ENCODE results near the gene LCTL. TPM values are rescaled to one million over a fixed set of nuclear protein-coding genes. Genes with fewer than 3 reads are reported as not detected.
"Not testable (repeated sequence)": the region's sequence is repeated elsewhere in the genome, so short reads cannot be mapped to it uniquely, and the experiment has no call there.

LCTL gene
- total RNA-seq, 1 donor from 2014 or later = not detected

- TF ChIP-seq CTCF (IDR thresholded peaks at IDR 0.05; ENCODE audit: insufficient read depth, low read length, poor library complexity, severe bottlenecking) = no peak
- Histone ChIP-seq H3K27me3 (ENCODE audit: control insufficient read depth, insufficient read depth, low read length) (no peaks in the 10 kb centered on the region), H3K4me3 (ENCODE audit: low read depth, low read length) (peak overlapping the region; percentile 90), H3K36me3 (ENCODE audit: control insufficient read depth, insufficient read depth, low read length) (no peaks in the 10 kb centered on the region)
- no peak for DNase-seq (ENCODE audit: low read depth)
Observed at GRCh38 chr15:66505818-66506217, 60.0 kb downstream of the LCTL start.

- no peaks in the 10 kb centered on the region for H3K27me3 ChIP-seq (ENCODE audit: control insufficient read depth, insufficient read depth, low read length)
- no peaks in the 10 kb centered on the region for H3K36me3 ChIP-seq (ENCODE audit: control insufficient read depth, insufficient read depth, low read length)
- TF ChIP-seq CTCF (IDR thresholded peaks at IDR 0.05; ENCODE audit: insufficient read depth, low read length, poor library complexity, severe bottlenecking) = no peak
- peak overlapping the region; percentile 90 for H3K4me3 ChIP-seq (ENCODE audit: low read depth, low read length)
- no peak for DNase-seq (ENCODE audit: low read depth)
Observed at GRCh38 chr15:66505430-66505811, 60.4 kb downstream of the LCTL start.

- peak within 1 kb of the TSS; percentile 90 for H3K4me3 ChIP-seq (ENCODE audit: low read depth, low read length)
- DNase-seq (ENCODE audit: low read depth) = peak; percentile 63
- no peaks in the 10 kb centered on the region for H3K36me3 ChIP-seq (ENCODE audit: control insufficient read depth, insufficient read depth, low read length)
- no peak for TF ChIP-seq CTCF (IDR thresholded peaks at IDR 0.05; ENCODE audit: insufficient read depth, low read length, poor library complexity, severe bottlenecking)
- no peaks in the 10 kb centered on the region for H3K27me3 ChIP-seq (ENCODE audit: control insufficient read depth, insufficient read depth, low read length)
Observed at GRCh38 chr15:66504563-66505429, 61.0 kb downstream of the LCTL start, which contains the start of the genes RPL4 and ZWILCH. RPL4 (minus strand) TSS chr15:66504855; CDS start chr15:66504790, 65 bp downstream. ZWILCH (plus strand) TSS chr15:66505326; CDS start chr15:66505339, 13 bp downstream.

- no peak for DNase-seq (ENCODE audit: low read depth)
- H3K4me3 ChIP-seq (ENCODE audit: low read depth, low read length) = peak overlapping the region; percentile 90
- no peaks in the 10 kb centered on the region for H3K27me3 ChIP-seq (ENCODE audit: control insufficient read depth, insufficient read depth, low read length)
- no peaks in the 10 kb centered on the region for H3K36me3 ChIP-seq (ENCODE audit: control insufficient read depth, insufficient read depth, low read length)
- no peak for TF ChIP-seq CTCF (IDR thresholded peaks at IDR 0.05; ENCODE audit: insufficient read depth, low read length, poor library complexity, severe bottlenecking)
Observed at GRCh38 chr15:66503780-66504562, 61.8 kb downstream of the LCTL start.

GRCh38 chr15:66503041-66503648, 62.7 kb downstream of the LCTL start:
- not testable (repeated sequence) for H3K36me3 ChIP-seq (ENCODE audit: control insufficient read depth, insufficient read depth, low read length); DNase-seq (ENCODE audit: low read depth); H3K27me3 ChIP-seq (ENCODE audit: control insufficient read depth, insufficient read depth, low read length)
- H3K4me3 ChIP-seq (ENCODE audit: low read depth, low read length) = peak overlapping the region; percentile 90

- Histone ChIP-seq H3K27me3 (ENCODE audit: control insufficient read depth, insufficient read depth, low read length) (no peaks in the 10 kb centered on the region), H3K4me3 (ENCODE audit: low read depth, low read length) (peak overlapping the region; percentile 90), H3K36me3 (ENCODE audit: control insufficient read depth, insufficient read depth, low read length) (no peaks in the 10 kb centered on the region)
- DNase-seq (ENCODE audit: low read depth) = no peak
- no peak for TF ChIP-seq CTCF (IDR thresholded peaks at IDR 0.05; ENCODE audit: insufficient read depth, low read length, poor library complexity, severe bottlenecking)
Observed at GRCh38 chr15:66502491-66502890, 63.3 kb downstream of the LCTL start.

GRCh38 chr15:66500346-66500745, 65.5 kb downstream of the LCTL start:
- H3K4me3 ChIP-seq (ENCODE audit: low read depth, low read length); DNase-seq (ENCODE audit: low read depth); H3K27me3 ChIP-seq (ENCODE audit: control insufficient read depth, insufficient read depth, low read length); H3K36me3 ChIP-seq (ENCODE audit: control insufficient read depth, insufficient read depth, low read length): not testable (repeated sequence)

Data from kidney epithelial cell (primary cell).